SH-SY5Y (cell line): Measurements from ENCODE around the gene RNF123.

ENCODE experiments used
- GATA2 ChIP-seq: IDR thresholded peaks from 2 replicates; pipeline ENCODE4 v1.6.1; 2011; ENCODE audit warnings: mild to moderate bottlenecking, low read depth, low read length
- GATA3 ChIP-seq: IDR thresholded peaks from 2 replicates; pipeline ENCODE4 v1.6.1; 2011; ENCODE audit warnings: low read depth, mild to moderate bottlenecking, low read length, moderate library complexity

GRCh38 chr3:49719214-49719884, 30.0 kb downstream of the RNF123 start, which contains the start of gene AMIGO3:
- TF ChIP-seq GATA3 (no peak), GATA2 (no peak)
